ENCODE results near the gene SLC38A10. TPM values are rescaled to one million over a fixed set of nuclear protein-coding genes. Genes with fewer than 3 reads are reported as not detected.

SLC38A10 gene
- total and polyA plus RNA-seq, 10 of the 15 experiments (the other 5 are each of a cell fraction or from before 2014, with no cell fraction given): 0.52 to 67.9 (median 22.1) TPM

DNA sequence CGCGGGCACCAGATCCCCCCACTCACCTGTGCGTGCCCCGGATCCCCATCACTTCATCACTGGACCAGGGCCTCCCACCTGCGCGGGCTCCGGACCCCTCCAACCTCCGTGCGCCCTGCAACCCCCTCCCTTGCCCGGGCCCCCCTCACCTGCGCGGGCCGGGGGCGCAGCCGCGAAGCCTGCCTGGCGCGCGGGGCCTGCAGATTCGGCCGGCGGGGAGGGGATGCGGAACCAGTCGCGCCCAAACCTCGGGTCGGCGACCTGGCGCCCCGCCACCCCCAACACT, 72.5 kb downstream of the SLC38A10 start (continued):
- no peak for TF ChIP-seq ZBTB40 (IDR thresholded peaks at IDR 0.05; ENCODE audit: borderline replicate concordance)
- no peak for TF ChIP-seq JUND (IDR thresholded peaks at IDR 0.05; ENCODE audit: low read depth, low read length)
- TF ChIP-seq RAD21 (IDR thresholded peaks at IDR 0.05; ENCODE audit: insufficient read depth, low read depth, low read length): no peak
- no peak for TF ChIP-seq CHD4 (IDR thresholded peaks at IDR 0.05)
- no peak for TF ChIP-seq FOXM1 (IDR thresholded peaks at IDR 0.05; ENCODE audit: low read depth, low read length)
- TF ChIP-seq SMARCA5 (IDR thresholded peaks at IDR 0.05): no peak
- TF ChIP-seq BACH1 (IDR thresholded peaks at IDR 0.05; ENCODE audit: borderline replicate concordance): peak; percentile 70
- TF ChIP-seq ZNF274 (IDR thresholded peaks at IDR 0.05; ENCODE audit: insufficient read depth, insufficient read length): no peak
- TF ChIP-seq IKZF2 (IDR thresholded peaks at IDR 0.05): no peak
- no peak for TF ChIP-seq ZSCAN29 (IDR thresholded peaks at IDR 0.05)
- TF ChIP-seq IKZF1 (conservative IDR thresholded peaks at IDR 0.05): peak; percentile 10; the same call in 1 of the 2 replicates
- TF ChIP-seq ZNF622 (IDR thresholded peaks at IDR 0.05): no peak
- TF ChIP-seq TCF7 (IDR thresholded peaks at IDR 0.05; ENCODE audit: borderline replicate concordance): no peak
- no peak for TF ChIP-seq E4F1 (IDR thresholded peaks at IDR 0.05; ENCODE audit: borderline replicate concordance, partially characterized antibody)
- TF ChIP-seq RELA (IDR thresholded peaks at IDR 0.05; ENCODE audit: borderline replicate concordance, partially characterized antibody): no peak
- no peak for TF ChIP-seq ATF7 (IDR thresholded peaks at IDR 0.05; ENCODE audit: low read depth)
- TF ChIP-seq PAX8 (IDR thresholded peaks at IDR 0.05): no peak
- no peak for TF ChIP-seq ASH2L (IDR thresholded peaks at IDR 0.05; ENCODE audit: borderline replicate concordance, low read depth)
- TF ChIP-seq DPF2 (IDR thresholded peaks at IDR 0.05): no peak
- TF ChIP-seq CREB1 (IDR thresholded peaks at IDR 0.05; ENCODE audit: low read depth): no peak
- no peak for TF ChIP-seq STAT1 (conservative IDR thresholded peaks at IDR 0.05)
- no peak for TF ChIP-seq NBN (IDR thresholded peaks at IDR 0.05)
- no peak for TF ChIP-seq SP1 (IDR thresholded peaks at IDR 0.05; ENCODE audit: low read depth, low read length)
- TF ChIP-seq YBX1 (IDR thresholded peaks at IDR 0.05): no peak
